Uterus (tissue), 4 donors: ENCODE results near the gene TINAG. TPM values are rescaled to one million over a fixed set of nuclear protein-coding genes. Genes with fewer than 3 reads are reported as not detected.

ENCODE experiments used
- DNase-seq, 2 donors: peaks; one replicate each; pipeline ENCODE4 v3.0.0-alpha.2; 2019 to 2020
- H3K27ac ChIP-seq, 2 donors: fragments of 200-600 bp; sonication (generic); 1 replicate in 1 of 2; 2 replicates in 1 of 2; pipeline ENCODE4 v1.5.1; 2016 to 2018
- H3K27me3 ChIP-seq, 2 donors: fragments of 200-600 bp; sonication (generic); one replicate each; pipeline ENCODE4 v1.5.1; 2018 to 2019; ENCODE audit warnings: control low read depth in 1 of 2
- H3K36me3 ChIP-seq, 2 donors: fragments of 200-600 bp; sonication (generic); one replicate each; pipeline ENCODE4 v1.5.1; 2019; ENCODE audit warnings: control low read depth in 1 of 2
- H3K4me1 ChIP-seq, 2 donors: fragments of 200-600 bp; sonication (generic); one replicate each; pipeline ENCODE4 v1.5.1; 2018 to 2019; ENCODE audit warnings: control low read depth in 1 of 2
- H3K4me3 ChIP-seq, 2 donors: fragments of 200-600 bp; sonication (generic); 1 replicate in 1 of 2; 2 replicates in 1 of 2; pipeline ENCODE4 v1.5.1; 2018 to 2019; ENCODE audit warnings: mild to moderate bottlenecking in 1 of 2
- H3K9me3 ChIP-seq, 2 donors: fragments of 200-600 bp; sonication (generic); one replicate each; pipeline ENCODE4 v1.5.1; 2019; ENCODE audit warnings: control low read depth in 1 of 2
- CTCF ChIP-seq, 4 experiments: fragments of 200-600 bp in 2 of 4; fragments of 450-650 bp in 2 of 4; sonication (generic) in 2 of 4; IDR thresholded peaks; one replicate each; pipeline ENCODE4 v1.5.1; 2016 to 2019; ENCODE audit warnings: antibody characterized with exemption in 4 of 4, mild to moderate bottlenecking in 2 of 4, moderate library complexity in 1 of 4
- POLR2A ChIP-seq, 2 donors: fragments of 450-650 bp; IDR thresholded peaks; one replicate each; pipeline ENCODE4 v1.6.1; 2016; ENCODE audit warnings: antibody characterized with exemption in 2 of 2, mild to moderate bottlenecking in 1 of 2, moderate library complexity in 1 of 2
- intact Hi-C: fragments of 100-400 bp; cut with DNase I; formaldehyde crosslinking; loops from one replicate; pipeline ENCODE4 v1.15.1; 2023; ENCODE audit warnings: low total_unique reads
- total RNA-seq, 4 donors: library from RNA; depleted of rRNA in 3 of 4; stranded (reverse); fragments of >200 nt in 3 of 4; gene quantifications; one replicate each; pipeline versions ENCODE4 v1.1.0 to v1.2.4, GENCODE V29; 2014 to 2023
- donor health status: DM: yes; HTN: yes; CAD: no.

The TINAG gene
- total RNA-seq, 4 donors from 2014 or later = not detected

- Histone ChIP-seq H3K4me1 (no peaks in the 10 kb centered on the region), H3K36me3 (no peaks in the 10 kb centered on the region), H3K9me3 (no peaks in the 10 kb centered on the region), H3K27me3 (no peaks in the 10 kb centered on the region), H3K27ac (no peak overlapping the region), H3K4me3 (no peak overlapping the region)
- no peak for TF ChIP-seq POLR2A (IDR thresholded peaks at IDR 0.05)
- no peak for TF ChIP-seq CTCF (IDR thresholded peaks at IDR 0.05)
- intact Hi-C loops = no loop called here
- no peak for DNase-seq
These were observed 123.2 kb downstream of the TINAG start for GRCh38 chr6:54431466-54431865.

Other genes starting within 250 kb of the TINAG start
- gene MLIP, start 197.0 kb upstream of the TINAG start, total RNA-seq = not detected